Stimulated activated CD8-positive, alpha-beta memory T cell treated with anti-CD3 and anti-CD28 coated beads, Interleukin-4, amount 100 ng/mL, for 24 hours (primary cell): Measurements from ENCODE around the gene SLC28A1.

Experiments
- DNase-seq: peaks from one replicate; pipeline ENCODE4 v3.0.0-alpha.2; 2020; ENCODE audit warnings: low read depth

Gene SLC28A1

DNA sequence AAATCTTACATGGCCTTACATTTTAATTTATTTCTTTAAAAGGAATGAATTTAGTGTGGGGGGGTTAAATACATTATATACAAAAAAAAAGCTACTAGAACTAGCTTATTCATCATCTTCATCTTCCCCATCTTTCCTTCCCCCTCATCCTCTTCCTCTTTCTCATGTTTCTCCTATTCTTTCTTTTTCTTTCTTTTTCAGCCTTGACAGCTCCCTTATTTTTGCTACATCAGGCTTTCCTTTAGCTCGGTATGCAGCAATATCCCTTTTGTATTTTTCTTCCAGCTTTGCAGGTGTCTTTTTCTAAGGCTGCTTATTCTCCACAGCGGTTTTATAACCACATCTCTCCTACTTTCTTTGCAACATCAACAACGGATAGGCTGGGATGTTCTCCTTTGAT, 55.9 kb downstream of the SLC28A1 start:
- DNase-seq = no peak

DNA sequence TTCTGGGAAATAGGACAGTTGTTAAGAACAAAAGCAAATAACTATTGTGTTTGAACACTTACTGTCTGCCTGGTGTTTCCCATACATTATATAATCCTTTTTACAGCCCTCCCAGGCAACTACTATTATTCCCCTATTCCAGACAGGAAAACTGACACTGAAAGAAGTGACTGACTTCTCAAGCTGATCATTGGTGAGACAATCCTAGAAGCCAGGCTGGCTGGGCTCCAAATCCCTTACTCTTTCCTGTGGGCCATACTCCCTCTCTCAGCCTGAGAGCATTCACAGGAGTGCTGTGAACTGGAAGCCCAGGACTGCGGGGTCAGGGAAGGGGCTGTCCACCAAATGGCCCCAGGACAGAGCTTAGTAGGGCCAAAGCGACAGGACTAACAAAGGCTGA, 58.0 kb downstream of the SLC28A1 start:
- DNase-seq = no peak

DNA sequence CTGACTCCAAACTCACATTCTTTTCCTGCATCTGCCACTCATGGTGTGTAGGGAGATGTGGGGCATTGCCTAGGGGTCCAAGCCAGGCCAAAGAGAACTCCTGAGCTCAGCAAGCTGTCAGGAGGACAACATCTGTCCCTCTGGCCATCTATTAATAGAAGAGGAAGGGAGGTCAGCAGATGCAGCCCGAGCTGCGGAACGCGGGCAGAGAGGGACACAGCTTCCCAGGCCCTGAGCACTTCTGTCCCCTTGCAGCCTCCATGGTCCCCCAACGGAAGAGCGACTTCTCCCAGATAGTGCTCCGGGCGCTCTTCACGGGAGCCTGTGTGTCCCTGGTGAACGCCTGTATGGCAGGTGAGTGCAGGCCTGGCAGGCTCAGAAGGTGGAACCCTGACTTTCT, 59.8 kb downstream of the SLC28A1 start:
- no peak for DNase-seq

DNA sequence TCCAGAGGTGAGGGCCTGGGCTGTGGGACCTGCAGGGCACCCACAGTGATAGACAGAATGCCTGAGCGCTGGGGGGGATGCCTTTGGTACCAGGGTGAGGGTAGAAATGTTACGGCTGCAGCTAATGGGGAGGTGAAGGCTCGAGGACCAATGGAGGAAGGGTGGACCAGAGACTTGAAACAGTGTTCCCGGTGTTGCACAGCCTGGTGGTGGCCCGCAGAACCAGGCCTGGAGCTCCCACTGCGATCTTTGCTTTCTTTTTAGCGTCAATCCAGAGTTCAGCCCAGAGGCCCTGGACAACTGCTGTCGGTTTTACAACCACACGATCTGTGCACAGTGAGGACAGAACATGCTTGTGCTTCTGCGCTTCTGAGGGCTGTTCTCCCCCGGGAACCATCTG, 60.4 kb downstream of the SLC28A1 start:
- DNase-seq = no peak

DNA sequence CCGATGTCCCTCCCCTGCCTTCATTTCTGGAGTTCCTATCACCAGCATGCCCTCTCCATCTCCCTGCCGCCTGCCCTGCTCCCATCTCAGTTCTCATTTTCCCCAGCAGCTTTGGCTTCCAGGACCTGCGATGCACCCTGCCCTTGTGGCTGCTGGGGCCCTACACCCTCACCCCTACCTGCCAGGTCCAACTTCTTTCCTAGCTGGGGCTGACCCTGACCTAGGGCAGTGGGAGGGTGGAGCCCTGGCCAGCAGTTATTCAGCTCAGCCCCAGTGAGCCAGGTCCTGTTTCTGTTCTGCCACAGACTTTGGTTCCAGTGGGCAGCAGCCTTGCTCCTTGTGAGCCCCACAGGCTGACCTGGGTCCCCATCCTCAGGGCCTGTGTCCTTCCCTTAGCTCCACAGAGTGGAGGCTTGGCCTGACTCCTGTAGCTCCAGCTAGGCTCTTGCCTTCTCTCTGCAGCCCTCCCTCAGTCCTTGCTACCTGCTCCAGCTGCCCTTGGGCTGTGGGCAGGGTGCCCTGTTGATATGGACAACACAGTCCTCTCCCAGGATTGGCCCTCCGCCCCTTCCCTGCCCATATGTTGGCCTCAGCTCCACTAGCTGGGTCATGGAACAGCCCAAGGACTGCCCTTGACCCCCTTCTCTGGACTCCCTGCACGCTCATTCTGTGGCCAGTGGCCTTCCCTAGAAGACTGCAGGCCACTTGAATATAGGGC, 62.5 kb downstream of the SLC28A1 start:
- DNase-seq = no peak

DNA sequence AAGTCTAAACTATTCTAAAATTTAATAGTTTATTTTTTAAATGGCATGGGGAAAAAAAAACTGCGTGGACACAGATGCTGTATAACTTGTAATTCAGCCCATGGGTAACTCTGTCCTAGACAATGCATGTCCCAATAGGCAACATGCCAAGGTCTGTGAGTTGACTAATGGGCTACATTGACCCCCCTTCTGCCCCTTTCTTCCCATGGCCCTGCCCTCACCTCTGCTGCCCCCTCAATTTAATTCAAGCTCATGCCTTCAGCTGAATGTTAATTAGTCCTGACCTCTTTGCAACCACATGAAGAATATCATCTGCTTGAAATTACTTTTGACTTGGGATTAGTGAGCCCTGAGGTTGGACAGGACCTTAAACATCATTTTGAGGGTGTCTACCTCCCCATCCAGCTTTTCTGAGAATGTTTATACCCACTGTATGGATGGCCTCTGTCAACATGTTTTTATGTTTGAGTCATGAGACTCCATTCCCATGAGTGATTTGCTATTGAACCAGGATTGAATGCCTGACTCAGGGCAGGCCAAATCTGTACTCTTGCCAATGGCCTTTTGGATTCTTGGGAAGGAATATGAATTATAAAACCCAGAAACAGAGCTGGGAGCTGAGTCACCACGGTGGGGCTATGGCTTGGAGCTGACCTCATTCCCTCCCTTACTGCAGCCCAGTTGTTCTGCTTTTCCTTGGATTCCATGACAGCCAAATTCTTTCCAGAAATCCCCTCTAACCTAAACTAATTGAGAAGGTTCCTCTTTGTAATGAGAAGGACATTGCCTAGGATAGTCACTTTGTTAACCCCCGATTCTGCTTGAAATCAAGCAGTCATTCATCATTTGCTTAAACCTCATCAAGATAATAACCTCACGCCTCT, 63.7 kb downstream of the SLC28A1 start:
- no peak for DNase-seq

DNA sequence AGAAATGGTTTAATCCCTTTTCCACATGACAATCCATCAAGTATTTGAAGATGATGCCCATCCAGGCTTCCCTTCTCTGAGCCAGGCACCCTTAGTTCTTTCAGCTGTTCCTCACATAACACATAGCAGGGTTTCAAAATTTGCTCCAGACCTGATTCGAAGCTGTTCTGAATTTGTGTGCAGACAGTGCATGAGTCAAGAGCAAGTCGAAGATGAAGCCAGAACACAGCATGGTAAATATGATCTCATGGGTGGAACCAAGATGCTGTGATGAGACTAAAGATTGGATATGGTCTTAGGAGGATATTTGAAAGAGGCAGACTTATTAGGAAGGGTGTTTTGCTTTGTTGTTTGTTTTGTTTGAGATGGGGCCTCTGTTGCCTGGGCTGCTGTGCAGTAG, 64.6 kb downstream of the SLC28A1 start:
- DNase-seq = no peak

DNA sequence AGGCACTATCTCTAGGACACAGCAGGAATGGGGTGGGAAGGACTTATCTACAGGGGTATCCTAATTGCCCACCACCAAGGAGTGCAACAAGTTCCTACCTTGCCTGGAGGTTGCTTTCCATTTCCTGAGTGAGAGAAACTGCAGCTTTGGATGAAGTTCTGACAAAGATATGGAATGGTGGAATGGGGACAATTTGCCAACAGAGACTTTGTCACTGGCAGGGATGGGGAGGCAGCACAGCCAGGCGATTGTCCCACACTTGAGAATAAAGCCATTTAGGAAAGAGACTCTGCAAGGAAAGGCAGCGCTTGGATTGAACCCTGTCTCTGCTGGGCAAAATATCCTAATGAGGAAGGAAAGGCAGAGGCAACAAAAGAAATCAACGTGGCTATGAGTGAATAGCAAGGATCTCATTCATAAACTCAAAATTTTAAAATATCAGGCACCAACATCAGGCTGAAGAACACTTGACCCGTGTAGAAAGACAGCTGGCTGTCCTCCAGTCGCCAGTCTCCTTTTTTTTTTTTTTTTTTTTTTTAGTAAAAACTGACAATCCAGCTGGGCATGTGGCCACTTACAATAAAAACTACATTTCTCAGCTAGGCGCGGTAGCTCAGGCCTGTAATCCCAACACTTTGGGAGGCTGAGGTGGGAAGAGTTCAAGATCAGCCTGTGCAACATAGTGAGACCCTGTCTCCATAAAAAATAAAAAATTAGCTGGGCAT, 65.5 kb downstream of the SLC28A1 start:
- DNase-seq = no peak

DNA sequence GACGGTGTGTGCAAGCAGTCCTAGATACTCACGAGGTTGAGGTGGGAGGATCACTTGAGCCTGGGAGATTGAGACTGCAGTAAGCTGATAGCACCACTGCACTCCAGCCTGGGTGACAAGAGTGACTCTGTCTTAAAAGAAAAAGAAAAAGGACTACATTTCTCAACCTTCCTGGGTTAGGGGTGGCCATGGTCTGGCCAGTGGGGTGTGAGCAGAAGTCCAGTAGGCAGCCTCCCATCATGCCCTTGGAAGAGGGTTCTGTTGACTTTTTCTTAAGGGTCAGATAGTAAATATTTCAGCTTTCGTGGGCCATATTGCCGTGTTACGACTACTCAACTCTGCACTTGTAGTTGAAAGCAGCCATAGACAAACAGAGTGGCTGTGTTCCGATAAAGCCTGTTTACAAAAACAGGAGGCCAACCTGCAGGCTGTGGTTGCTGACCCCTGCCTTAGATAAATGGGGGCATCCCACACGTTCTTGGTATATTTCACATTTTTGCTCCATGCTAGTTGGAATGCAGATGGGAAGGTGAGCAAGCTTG, 66.2 kb downstream of the SLC28A1 start:
- no peak for DNase-seq

DNA sequence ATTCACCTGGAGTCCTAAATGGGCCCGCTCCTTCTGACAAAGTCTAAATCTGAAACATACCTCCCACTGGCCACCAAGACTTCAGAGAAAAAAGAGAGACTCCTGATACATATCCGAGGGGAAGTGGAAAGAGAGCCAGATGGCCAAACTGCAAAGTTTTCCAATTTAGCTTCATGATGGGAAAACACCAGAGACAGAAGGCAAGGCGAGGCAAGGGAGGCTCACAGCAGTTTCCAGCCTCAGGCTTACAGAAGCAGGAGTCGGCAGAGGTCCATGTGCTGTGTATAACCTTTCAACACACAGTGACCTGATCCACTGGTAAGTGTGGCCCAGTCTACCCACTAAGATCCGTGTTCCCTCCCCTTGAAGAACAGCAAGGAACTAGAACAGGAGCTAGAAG, 67.3 kb downstream of the SLC28A1 start:
- no peak for DNase-seq

DNA sequence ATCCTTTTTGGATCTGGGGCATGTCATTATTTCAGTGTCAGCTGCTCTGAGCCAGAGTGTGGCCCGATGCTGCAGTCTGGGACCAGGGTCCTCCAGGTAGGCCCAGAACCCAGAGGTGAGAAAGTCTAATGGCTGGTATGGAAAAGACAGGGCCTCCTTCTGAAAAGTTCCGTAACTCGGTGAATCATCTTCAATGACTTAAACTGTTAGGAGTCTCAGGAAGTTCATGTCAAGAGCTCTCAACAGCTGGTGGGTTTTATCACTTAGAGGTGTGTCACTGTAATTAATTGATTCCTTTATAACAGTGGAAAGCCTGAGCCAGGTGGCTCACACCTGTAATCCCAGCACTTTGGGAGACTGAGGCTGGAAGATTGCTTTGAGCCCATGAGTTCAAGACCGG, 68.7 kb downstream of the SLC28A1 start:
- no peak for DNase-seq

DNA sequence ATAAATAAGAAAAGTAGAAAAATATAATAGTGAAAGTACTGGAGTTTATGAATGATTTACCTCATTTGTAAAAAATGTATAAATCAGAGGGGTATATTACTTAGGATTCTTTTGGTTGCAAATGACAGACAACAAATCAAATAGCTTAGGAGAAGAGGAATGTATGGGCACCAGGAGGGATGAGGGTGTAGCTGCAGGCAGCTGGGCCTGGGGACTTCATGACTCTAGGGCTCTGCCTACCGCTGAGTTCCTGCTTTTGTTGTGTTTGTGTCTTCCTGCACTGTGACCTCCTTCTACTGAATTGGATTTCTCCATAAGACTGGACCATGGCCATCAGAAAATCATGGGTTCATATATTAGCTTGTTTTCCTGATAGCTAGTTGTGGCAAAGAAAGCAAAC, 69.3 kb downstream of the SLC28A1 start:
- no peak for DNase-seq

DNA sequence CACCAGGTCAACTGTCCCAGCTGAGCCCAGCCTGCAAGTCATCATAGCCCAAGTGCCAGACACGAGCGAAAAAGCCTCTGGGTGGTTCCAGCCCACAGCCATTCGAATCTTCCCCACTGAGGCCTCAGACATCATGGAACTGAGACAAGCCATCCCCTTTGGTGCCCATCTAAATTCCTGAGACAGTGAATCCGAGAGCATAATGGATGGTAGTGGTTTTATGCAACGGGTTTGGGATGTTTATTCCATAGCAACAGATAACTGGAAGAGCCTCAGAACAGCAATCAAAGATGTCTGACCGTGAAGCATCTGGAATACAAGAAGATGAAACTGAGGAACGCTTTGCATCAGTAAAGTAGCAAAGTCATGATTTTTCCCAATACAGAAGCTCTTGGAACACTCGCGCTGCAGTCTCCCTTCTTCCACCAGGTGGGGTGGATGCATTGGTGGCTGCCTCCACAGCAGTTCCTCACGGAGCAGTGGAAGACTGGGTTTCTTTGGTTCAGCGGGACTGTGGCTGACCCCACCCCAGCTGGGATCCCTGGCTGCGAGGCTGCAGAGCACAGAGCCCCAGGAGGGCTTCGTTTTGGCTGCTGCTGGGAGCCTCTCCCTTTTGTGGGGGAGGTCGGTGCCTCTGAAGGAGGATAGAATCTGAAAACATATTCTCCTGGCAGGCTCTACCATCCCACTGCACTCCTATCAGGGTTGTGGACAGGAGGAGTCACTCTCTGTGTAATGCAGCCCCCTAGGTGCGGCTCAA, 70.8 kb downstream of the SLC28A1 start:
- no peak for DNase-seq

DNA sequence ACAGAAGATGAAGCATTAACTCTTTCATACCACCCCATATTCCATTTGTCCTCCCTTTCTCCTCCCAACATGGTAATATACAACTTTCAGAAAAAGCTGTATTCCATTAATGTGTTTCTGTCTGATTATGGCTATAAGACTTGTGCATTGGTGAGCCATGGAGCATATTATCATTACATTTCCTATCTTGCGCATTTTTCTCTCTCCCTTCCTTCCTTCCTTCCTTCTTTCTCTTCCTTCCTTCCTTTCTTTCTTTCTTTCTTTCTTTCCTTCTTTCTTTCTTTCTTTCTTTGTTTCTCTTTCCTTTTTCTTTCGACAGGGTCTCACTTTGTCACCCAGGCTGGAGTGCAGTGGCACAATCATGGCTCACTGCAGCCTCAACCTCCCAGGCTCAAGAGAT, 71.7 kb downstream of the SLC28A1 start:
- DNase-seq = no peak

DNA sequence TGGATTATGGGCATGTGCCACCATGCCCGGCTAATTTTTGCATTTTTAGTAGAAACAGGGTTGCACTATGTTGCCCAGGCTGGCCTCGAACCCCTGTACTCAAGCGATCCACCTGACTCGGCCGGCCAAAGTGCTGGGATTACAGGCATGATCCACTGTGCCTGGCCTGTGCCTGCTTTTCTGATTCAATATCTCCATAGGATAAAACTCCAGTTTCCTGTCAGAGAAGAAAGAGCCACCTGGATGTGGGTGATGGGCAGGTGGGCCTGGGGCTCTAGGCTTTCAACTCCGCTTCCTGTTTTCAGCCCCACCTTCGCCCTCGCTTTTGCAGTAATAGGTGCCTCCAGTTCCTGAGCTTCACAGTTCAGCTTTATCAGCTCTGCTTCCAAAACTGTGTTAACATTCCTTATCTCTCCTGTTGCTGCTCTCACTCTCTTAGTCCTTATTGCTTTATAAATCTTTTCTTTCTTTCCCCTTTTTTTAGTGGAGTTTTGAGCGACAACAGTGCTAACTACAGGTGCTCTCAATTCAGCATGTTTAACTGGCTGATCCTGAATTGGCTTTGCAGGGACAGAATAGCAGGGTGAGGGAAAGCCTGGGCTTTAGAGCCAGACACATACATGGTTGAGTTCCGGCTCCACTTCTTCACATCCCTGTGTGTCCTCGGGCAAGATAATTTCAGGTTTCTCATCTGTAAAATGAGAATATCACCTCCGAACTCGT, 76.1 kb downstream of the SLC28A1 start:
- DNase-seq = no peak

DNA sequence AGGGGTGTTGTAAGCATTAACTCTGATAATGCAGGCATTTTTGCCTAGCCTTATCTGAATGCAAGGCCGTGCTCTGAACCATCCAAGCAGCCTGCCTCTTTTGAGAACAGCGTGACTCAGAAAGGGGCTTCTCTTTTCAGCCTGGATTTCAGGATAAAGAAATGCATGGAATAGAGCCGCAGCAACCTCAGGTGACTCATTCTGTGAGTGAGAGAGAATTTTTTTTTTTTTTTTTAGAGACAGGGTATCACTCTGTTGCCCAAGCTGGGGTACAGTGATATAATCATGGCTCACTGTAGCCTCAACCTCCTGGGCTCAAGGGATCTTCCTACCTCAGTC, 76.6 kb downstream of the SLC28A1 start:
- no peak for DNase-seq

DNA sequence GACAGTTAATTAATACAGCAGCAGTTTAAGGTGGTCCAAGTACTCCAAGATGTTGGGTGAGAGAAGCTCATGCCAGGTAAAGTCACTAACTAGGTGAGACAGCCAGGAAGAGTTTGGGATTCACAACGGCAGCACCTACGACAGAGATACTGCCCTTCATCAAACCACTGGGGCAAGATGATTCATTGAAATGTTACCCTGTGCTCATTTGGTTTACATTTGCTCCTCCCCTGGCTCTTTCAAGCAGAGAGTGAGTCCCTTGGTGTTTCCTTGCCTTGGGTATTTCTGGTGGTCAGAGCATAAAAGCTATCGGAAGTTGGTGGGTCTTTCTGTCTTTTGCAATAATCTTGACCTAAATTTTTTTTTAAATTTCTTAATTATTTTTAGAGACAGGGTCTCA, 77.2 kb downstream of the SLC28A1 start:
- DNase-seq = no peak

DNA sequence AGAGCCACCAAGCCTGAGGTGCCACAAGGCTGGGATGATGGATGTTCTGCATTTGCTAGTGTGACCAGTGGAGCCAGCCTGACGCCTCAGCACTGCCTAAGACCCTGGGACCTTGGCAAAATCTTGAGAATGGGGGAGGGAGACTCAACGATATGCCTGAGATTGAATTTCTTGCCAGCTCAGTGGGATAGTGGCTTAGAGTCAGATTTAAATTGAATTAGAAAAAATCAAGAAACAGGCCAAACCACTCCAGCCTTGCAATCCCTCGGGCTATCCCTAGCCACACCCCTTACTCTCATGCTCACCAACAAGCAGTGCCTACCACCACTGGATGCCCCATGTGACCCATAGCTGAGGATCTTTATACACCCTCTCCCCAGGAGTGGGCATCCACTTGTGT, 78.5 kb downstream of the SLC28A1 start:
- no peak for DNase-seq

DNA sequence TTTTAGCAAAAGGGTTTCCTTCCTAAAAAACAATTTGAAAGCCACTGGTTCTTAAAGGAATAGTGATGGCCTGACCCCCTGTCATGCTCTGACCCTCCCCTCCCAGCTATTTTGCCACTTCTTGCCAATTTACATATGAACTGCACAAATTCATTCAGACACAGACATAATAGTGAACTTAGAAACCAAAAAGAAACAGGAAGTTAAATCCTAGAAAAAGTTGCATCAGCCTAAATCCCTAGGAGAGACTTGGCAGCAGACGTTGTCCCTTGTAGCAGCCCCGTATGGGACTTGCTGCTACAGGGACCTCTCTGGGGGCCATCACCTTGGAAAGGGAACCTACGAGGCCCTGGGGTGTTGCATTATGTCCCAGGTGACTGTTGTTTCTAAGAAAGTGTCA, 82.9 kb downstream of the SLC28A1 start:
- DNase-seq = no peak

DNA sequence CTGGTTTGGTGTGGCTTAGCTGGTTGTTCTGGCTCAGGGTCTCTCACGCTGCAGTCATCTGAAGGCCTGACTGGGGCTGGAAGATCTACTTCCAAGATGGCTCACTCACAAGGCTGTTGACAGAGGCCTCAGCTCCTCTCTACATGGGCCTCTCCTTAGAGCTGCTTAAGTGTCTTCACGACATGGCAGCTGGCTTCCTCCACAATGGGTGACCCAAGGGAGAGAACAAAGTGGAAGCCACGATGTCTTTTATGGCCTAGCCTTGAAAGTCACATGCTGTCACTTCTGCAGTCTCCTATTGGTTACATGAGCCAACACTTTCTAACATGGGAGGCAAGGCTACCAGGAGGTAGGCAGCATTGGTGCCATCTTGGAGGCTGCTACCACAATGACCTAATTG, 83.8 kb downstream of the SLC28A1 start:
- DNase-seq = no peak

DNA sequence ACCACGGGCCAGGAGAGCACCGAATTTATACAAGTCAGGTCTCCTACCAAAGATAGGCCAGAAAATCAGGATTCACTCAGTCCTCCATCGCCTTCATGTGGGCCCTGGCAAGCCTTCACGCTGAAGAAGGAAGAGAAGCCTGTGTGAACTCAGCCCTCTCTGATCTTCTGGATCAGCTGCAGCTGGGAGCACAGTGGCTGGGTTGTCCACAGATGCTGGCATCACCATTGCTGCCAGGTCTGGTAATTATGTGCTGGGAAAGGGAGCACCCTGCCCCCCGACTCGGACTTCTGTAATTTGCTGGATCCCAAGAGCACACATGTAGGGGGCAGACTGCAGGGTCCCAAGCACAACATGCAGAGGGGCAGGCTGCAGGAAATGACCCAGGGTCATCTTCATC, 84.8 kb downstream of the SLC28A1 start:
- no peak for DNase-seq
